GM18508 (cell line): ENCODE measurements around the gene MX2.
"Not testable (repeated sequence)": the region's sequence is repeated elsewhere in the genome, so short reads cannot be mapped to it uniquely, and the experiment has no call there.

Experiments used
- ATAC-seq: cut with Tn5 transposase; IDR thresholded peaks from one replicate; pipeline ENCODE4 v1.9.1; 2021; ENCODE audit warnings: moderate number of reproducible peaks; ENCODE audit not compliant: insufficient read depth, unreplicated experiment

The MX2 gene, protein sequence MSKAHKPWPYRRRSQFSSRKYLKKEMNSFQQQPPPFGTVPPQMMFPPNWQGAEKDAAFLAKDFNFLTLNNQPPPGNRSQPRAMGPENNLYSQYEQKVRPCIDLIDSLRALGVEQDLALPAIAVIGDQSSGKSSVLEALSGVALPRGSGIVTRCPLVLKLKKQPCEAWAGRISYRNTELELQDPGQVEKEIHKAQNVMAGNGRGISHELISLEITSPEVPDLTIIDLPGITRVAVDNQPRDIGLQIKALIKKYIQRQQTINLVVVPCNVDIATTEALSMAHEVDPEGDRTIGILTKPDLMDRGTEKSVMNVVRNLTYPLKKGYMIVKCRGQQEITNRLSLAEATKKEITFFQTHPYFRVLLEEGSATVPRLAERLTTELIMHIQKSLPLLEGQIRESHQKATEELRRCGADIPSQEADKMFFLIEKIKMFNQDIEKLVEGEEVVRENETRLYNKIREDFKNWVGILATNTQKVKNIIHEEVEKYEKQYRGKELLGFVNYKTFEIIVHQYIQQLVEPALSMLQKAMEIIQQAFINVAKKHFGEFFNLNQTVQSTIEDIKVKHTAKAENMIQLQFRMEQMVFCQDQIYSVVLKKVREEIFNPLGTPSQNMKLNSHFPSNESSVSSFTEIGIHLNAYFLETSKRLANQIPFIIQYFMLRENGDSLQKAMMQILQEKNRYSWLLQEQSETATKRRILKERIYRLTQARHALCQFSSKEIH

DNA sequence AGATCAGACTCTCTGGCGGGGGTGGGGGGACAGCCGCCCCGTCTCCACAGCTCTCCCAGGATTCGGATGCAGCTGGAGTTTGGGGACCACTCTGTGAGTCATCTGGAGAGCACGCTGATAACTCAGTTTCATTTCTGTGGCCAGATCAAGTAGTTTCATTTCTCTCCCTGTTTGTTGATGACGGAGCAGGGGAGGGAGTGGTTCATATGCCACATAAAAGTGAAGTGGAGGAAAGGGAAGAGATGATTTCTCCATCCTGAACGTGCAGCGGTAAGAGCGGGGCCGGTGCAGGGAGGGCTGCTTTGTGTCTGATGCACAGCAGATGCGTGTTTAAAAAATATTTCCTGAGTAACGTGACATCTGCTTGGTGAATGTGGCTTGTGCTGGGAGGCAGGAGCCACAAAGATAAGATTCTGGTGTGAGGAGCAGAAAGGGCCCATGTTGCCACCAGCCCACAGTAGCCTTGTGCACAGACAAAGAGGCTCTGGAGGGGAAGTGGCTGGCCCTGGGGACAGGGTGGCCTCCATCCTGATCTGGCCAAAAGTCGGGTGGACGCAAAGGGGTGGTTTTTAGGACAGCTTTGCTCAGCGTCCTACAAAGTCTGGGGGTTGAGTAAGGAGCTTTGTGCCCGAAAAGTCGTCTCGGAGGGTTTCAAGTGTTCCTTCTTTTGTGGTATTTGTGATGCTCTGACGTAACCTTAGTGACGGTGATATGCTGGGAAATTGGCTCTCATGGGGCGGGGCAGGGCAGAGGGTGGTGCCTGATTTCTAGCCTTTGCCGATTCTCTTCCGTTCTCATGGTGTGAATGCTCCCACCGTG is at the start of gene MX2:
Gene MX2 (plus strand): TSS at position 242 of the 819 bp plus-strand sequence. CDS start 14,880 bp downstream, outside the sequence.
- peak; percentile 54 for ATAC-seq

DNA sequence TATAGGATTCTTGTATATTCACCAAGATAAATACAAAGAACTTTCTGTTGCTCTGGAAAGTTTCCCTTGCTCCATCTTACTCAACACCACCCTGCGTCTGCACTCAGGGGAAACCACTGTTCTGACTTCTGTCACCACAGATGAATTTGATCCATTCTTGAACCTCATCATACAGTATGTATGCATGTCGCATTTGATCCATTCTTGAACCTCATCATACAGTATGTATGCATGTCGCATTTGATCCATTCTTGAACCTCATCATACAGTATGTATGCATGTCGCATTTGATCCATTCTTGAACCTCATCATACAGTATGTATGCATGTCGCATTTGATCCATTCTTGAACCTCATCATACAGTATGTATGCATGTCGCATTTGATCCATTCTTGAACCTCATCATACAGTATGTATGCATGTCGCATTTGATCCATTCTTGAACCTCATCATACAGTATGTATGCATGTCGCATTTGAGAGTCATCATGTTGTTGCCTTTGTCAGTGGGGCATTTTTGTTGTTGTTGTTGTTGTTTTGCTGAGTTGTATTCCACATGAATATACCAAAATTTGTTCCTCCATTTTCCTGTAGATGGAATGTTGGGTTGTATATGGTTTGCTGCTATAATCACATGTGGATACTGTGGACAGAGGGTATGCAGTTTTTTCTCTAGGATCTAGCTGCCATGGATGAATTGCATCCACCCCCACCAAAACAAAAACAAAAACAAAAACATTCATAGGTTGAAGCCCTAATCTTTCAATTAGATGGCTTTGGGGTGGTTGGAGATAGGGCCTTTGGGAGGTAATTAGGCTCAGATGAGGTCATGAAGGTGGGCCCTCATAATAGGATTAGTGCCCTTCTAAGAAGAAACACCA is 48.3 kb upstream of the MX2 start:
- not testable (repeated sequence) for ATAC-seq

DNA sequence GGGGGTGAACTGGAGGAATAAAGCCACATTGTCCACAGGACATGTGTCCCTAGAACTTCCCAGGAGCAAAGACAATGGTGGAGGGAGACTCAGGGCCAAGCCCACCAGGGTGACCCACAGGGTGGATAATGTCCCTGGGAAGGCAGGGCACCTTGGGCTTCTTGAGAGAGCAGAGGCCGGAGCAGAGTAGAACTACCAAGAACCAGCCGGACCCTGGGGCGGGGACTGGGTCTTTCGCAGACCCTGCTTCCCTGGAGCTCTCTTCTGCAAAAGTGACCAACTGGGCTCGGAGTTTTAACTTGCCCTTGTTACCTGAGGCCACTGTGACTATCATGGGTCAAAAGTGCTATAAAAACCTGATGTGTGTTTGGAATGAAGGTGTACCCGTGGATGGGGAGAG is 46.1 kb upstream of the MX2 start:
- ATAC-seq, result no peak

DNA sequence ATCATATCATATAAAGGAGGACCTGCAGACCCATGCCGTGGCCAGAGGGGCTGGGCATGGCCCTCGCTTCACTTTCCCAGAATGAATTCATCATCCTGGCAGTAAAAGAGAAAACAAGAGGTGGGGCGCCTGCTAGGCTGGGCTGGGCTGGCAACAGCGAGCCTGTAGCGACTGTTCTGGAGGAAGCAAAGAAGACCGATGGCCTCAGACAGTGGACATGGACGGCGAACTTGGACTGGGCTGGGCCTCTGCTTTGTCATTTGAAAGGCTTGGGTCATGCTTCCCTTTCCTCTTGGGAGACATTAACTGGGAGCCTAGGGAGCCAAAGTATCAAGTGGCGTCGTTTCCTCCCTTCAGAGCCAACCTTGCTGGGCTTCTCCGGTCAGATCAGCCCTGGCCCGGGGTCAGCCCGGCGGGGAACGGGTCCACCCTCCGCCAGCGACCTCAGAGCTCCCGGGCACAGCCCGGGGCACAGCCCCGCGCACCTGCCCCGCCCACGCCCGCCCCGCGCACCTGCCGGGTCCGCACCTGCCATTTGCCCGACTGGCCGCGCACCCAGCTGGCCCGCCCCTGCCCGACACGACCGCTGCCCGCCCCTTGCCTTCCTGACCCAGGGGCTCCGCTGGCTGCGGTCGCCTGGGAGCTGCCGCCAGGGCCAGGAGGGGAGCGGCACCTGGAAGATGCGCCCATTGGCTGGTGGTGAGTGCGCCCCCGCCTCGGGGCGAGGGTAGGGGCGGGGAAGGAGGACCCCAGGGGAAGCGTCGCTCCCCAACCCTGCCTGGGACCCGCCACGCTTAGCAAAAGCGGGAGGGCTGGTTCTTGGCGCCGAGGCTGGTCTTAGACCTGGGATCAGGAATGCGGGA is 45.4 kb upstream of the MX2 start, which contains the start of gene FAM3B:
Gene FAM3B (plus strand): TSS at position 602 of the 863 bp plus-strand sequence. CDS start 79 bp downstream, at position 681.
- no peak for ATAC-seq

DNA sequence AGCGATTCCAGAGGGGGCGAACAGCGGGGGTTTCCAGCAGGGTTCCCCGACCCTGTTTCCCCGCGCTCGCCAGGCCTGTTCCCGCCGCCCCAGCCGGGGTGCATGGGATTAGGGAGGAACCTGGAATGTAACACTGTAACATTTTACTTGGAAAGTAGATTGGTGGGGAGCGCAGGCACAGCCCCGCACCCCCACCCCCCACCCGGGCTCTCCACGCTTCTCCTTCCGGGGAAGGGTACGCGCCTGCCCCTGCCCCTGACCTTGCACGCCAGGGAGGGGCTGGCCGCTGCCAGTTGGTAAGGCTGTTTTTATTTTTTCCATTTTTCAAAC is 44.8 kb upstream of the MX2 start:
- ATAC-seq, result no peak

DNA sequence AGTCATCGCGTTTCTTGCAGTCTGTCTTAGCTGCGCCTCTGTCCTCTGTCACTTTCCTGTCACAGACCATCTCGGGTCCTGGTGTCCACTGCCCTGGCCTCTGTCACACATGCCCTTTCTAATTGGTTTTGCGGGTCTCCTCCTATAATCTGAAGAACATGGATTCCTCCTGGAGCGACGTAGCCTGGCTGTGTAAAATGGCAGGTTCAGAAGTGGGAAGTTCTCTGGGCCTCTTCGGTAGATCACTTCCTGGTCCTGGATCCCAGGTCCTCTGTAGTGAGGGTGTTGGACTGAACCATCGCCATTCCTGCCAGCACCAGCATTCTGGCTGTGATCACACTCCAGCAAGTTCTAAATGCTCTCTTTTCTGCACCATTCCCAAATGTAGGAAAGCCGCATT is 44.4 kb upstream of the MX2 start:
- no peak for ATAC-seq

DNA sequence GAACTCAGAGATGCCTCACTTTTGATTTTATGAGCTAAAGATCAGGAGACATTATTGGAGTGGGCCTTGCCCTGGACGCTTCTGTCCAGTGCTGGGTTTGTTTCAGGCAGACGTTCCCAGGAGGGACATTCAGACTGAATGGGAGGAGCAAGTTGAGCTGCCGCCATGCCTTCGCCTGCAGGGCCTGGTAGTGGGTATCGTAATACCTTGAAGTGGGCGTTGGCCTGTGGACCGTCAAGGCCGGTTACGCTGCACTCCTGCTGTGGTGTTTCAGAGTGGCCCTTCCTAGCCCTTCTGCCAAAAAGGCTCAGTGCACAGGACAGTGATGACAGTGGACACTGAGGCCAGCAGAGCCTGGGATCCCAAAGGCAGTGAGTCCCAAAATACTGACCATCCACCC is 43.6 kb upstream of the MX2 start:
- no peak for ATAC-seq

DNA sequence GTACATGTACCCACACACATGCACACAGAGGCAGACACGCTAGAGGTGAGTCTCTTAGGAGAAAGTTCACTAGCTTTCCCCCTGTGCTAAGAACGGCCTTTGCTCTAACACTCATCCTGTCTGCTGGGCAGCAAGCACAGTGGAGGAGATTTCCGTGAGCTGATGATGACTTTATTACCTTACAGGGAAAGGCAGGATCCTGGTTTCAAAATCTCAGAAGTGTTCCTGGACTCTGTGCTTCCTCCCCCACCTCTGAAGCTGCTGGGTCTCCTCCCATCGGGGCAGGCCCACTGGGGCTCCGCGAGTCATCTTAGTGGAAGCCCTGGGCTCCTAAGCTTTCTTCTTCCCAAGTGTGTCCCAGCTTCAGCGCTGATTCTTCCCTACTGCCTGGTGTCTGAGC is 42.6 kb upstream of the MX2 start:
- no peak for ATAC-seq

DNA sequence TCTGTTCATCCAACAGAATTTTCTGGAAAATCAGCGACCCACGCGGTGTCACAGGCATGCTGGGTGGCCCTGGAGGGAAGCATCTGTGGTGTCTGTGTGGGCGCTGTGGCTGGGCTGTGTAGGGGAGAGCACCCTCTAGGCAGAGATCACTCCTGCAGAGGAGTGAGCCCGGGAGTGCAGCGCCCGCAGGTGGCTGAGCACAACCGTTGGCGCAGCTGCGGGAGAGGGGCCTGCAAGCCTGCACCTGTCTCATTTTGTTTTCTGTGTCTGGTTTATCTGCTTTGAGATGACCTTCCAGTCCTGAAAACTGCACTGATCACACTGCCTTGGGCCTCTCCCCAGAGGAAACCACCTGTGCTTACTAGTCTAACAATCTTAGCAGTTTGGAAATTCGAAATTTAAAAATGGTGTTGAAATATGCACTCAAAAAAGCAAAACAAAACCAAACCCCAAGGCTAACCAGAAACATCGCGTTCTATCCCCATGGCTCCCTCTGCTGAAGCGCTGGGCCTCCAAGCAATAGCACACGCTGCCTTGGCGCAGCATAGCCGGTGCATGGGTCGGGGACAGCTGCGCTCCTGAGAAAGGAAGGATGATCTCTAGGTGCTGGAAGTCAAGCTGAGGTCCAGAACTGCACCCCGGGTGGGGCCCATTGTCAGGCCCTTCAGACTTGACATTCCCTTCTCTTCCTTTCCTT is 40.5 kb upstream of the MX2 start:
- no peak for ATAC-seq

DNA sequence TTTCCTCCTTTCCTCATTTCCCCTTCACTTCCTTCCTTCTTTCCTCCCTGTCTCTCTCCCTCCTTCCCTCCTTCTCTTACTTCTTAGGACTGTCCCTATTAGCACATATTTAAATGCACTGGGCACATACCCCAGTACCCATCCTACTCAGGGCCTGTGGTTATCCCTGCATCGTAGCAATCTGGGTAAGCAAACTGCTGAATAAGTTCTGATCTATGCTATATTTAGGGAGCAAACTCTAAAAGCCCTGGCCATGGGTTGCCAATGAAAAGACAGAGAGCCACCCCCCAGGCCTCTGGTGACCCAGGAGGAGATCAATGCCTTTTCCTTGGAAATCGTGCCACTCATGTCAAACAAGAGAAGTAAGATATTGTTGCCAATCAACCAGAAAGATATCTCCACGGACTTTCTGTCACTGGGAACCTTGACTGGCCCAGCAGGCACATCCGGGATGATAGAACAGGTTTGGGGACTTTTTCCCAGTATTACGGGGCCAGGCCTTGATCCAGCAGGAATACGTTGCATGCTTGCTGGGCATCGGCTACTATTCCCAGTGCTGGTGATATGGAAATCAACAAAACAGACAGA is 39.8 kb upstream of the MX2 start:
- no peak for ATAC-seq

DNA sequence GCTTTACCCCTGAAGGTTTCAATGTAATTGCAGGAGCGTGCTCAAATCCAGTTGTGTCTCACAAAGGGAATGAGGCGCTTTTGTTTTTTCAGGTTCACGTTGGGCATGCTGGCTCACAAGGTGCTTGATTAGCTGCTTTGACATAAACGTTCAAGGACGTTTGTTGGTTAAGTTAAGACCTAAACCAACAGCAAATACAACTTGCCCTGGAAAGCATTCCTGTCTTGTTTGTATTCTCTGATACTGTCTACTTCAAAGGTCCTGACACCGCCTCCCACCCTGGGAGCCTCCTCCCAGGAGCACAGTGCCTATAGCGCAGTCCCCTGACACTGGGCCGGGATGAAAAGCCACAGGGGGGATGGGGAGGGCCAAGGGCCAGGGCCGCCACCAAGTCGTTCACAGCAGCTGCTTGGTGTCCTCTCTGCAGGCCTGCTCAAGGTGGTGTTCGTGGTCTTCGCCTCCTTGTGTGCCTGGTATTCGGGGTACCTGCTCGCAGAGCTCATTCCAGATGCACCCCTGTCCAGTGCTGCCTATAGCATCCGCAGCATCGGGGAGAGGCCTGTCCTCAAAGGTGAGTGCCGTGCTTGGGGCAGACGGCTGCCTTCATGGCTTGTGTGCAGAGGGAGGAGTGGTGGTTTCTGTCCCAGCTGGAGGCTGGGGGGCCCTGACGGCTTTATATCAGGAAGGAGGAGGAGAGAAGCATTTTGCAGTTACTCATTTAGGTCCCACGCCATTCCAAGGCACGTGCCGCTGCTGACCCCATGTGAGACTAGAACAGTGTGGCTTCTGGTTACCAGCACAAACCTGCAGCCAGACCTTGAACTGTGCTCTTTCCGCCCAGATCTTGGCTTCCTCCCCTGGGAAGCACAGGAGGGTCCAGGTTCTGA is 39.1 kb upstream of the MX2 start:
- no peak for ATAC-seq

DNA sequence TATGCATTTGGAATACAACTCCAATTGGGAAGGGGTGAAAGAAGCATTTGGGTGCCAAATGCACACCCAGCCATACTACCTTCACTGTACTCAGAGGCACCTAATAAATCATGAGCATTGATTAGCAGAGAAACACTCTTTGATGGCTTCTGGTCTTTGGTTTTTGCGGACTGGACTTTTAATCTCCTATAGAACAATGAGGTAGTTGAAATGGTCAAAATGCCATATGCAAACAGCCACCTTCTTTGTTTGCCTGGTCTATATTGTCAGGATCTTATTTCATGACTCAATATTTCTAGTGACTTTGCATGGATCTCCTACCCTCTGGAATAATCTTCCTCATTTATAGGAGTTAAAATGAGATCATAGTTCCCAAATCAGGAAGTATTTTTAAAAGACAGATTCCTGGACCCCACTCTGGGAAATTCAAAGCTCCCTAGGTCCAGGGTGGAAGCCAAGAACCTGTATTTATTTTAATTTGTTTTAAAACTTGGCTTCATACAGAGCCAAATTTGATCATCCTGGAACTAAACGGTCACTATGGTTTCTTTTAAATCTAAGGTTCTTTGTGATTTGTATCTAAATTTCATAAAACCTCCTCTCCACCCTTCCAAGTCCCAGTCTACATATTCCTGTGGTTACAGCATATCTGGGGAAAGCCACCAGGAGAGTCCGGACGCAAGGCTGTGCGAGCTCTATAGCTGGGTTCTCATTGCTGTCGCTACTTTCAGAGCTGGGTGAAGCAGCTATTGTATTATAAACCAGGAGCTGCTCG is 36.5 kb upstream of the MX2 start:
- ATAC-seq, result no peak

DNA sequence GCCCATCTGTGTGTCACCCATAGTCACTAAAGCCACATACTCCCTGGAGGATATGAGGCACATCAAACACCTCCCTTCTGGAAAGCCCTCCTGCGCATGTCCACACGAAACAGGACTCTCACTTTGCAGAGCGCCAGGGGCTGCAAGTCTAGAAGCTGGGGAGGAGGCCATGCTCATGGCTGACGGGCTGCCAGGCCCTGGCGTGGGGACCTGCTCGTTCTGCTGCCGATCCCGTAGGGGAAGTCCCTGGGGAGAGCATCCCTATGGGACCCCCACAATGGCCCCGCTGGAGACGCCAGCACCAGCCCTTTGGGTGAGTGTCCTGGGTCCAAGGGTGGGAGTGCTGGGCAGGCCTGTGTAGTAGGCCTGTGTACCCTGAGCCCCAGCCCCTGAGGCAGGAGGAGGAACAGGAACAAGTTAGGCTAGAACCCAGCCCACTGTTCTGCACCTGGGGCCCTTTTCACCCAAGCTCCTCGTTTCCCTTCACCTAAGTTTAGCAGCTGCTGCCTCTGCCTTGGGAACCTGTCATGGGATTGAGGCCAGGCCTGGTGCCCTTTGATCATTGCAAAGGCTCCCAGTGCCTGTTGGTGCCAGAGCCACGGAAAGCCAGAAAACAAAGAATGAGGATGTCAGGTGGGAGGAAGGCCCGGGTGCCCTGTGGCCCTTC is 35.3 kb upstream of the MX2 start:
- no peak for ATAC-seq

DNA sequence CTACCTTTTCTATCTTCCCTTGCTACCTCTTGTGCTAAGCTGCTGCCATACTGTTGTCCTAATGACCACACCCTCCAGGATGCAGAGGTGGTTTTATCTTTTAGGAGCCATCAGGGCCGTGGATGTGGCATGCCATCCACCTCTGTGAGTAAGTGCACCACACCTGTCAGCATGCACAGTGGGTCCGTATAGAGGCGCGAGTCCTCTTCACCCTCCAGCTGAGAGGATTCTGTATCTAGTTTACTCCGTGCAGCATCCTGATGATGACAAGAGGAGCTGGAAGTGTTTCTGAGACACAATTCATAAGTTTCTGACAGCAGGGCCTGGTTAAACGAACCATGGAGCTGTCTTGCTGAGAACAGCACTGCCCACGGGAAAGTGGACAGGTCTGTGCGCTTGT is 34.1 kb upstream of the MX2 start:
- no peak for ATAC-seq

DNA sequence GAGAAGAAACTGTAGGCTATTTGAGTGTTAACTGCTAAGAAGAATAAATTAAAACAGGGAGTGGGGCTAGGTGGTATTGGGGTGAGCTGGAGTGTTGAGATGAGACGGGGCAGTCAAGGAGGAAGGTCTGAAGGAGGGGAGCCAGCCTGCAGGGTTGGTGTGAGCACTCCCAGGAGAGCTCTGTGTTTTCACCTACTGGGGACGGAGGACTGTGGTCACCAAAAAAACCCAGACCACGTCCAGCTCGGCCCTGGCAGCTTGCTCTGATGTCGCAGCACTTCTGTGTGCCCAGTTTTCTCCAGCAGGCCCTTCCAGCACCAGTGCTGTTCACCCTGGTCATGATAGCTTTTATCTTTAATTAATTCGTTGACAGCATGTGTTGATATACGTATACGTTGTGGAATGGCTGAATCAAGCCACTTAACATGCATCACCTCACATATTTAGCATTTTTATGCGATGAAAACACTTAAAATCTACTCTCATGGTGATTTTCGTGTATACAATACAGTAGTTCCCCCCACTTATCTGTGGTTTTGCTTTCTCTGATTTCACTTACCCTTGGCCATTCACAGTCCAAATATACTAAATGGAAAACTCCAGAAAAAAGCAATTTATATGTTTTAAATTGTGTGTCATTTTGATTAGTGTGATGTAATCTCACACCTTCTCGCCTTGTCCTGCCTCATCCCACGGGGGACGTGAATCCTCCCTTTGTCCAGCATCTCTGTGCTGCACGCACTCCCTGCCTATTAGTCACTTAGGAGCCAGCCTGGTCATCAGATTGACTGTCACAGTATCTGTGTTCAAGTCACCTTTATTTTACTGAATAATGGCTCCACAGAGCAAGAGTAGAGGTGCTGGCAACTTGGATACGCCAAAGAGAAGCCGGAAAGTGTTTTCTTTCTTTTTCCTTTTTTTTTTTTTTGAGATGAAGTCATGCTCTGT is 32.9 kb upstream of the MX2 start:
- no peak for ATAC-seq
